Spinal cord (tissue), 10 donors: Measurements from ENCODE around the gene CCDC89. TPM values are rescaled to one million over a fixed set of nuclear protein-coding genes. Genes with fewer than 3 reads are reported as not detected.
A peak's percentile ranks its signal among the peaks of the same experiment; 100 is the strongest.

ENCODE experiments used
- DNase-seq, 6 donors: peaks; one replicate each; pipeline versions ENCODE4 v3.0.0 to v3.0.0-alpha.2; 2013 to 2015; ENCODE audit warnings: low spot score in 6 of 6, low read depth in 4 of 6
- H3K27ac ChIP-seq: one replicate; pipeline ENCODE4 v1.5.1; 2013; ENCODE audit warnings: low read depth, low read length, control low read depth
- H3K27me3 ChIP-seq: one replicate; pipeline ENCODE4 v1.6.1; 2013; ENCODE audit warnings: low read length; ENCODE audit not compliant: control insufficient read depth, insufficient read depth
- H3K36me3 ChIP-seq: one replicate; pipeline ENCODE4 v1.6.1; 2013; ENCODE audit warnings: low read length; ENCODE audit not compliant: control insufficient read depth, insufficient read depth
- H3K4me1 ChIP-seq: one replicate; pipeline ENCODE4 v1.6.1; 2013; ENCODE audit warnings: low read length; ENCODE audit not compliant: control insufficient read depth, insufficient read depth
- H3K4me3 ChIP-seq: one replicate; pipeline ENCODE4 v1.5.1; 2013; ENCODE audit warnings: low read depth, low read length, control low read depth
- H3K9me3 ChIP-seq: one replicate; pipeline ENCODE4 v1.6.1; 2013; ENCODE audit warnings: low read length; ENCODE audit not compliant: control insufficient read depth, insufficient read depth
- WGBS: methylation state at CpG from one replicate; pipeline ENCODE4 v1.1.5; 2013; ENCODE audit warnings: missing lambda C conversion rate; ENCODE audit not compliant: insufficient coverage; 5-methylcytosine and 5-hydroxymethylcytosine counted together
- polyA plus RNA-seq, 2 donors: library from polyadenylated mRNA; unstranded; fragments of 120-200 nt; gene quantifications; one replicate each; pipeline ENCODE4 v1.2.1, GENCODE V29; 2013; ENCODE audit not compliant: insufficient read length in 2 of 2
- total RNA-seq, 2 donors: library from RNA; depleted of rRNA in 1 of 2; stranded (reverse); fragments of 120-200 nt in 1 of 2; fragments of >200 nt in 1 of 2; gene quantifications; one replicate each; pipeline versions ENCODE4 v1.2.3 to v1.2.4, GENCODE V29; 2013 to 2014
- donor health status: healthy.

CCDC89 gene
- total and polyA plus RNA-seq, 4 donors = 1.2 to 5.5 (median 1.7) TPM

GRCh38 chr11:85718126-85718943 is 32.3 kb upstream of the CCDC89 start:
- Histone ChIP-seq H3K9me3 (no peaks in the 10 kb centered on the region), H3K27me3 (no peaks in the 10 kb centered on the region), H3K36me3 (no peaks in the 10 kb centered on the region), H3K4me3 (peak overlapping the region; percentile 31), H3K4me1 (peaks cover 3% of the 10 kb centered on the region), H3K27ac (peak overlapping the region; percentile 34)
- 0% methylated on average over 4 of the region's 7 CpGs for WGBS
- DNase-seq = peak in 1 of 6 donors; percentile 27

- Histone ChIP-seq H3K4me3 (peak overlapping the region; percentile 12), H3K36me3 (no peaks in the 10 kb centered on the region), H3K9me3 (no peaks in the 10 kb centered on the region), H3K27me3 (no peaks in the 10 kb centered on the region), H3K27ac (no peak overlapping the region), H3K4me1 (peaks cover 3% of the 10 kb centered on the region)
- no CpG with 5 or more reads among the region's 2 CpGs for WGBS
- peak in 1 of 6 donors; percentile 23 for DNase-seq
These were observed 31.4 kb upstream of the CCDC89 start for GRCh38 chr11:85717429-85717828.

- Histone ChIP-seq H3K36me3 (no peaks in the 10 kb centered on the region), H3K4me3 (no peak overlapping the region), H3K9me3 (no peaks in the 10 kb centered on the region), H3K27ac (no peak overlapping the region), H3K27me3 (no peaks in the 10 kb centered on the region), H3K4me1 (no peaks in the 10 kb centered on the region)
- no peak for DNase-seq
- WGBS = 86% methylated on average over 2 of the region's 3 CpGs
These were observed 27.0 kb upstream of the CCDC89 start for GRCh38 chr11:85712953-85713352.

- Histone ChIP-seq H3K27ac (no peak overlapping the region), H3K4me3 (no peak overlapping the region), H3K9me3 (no peaks in the 10 kb centered on the region), H3K4me1 (no peaks in the 10 kb centered on the region), H3K27me3 (no peaks in the 10 kb centered on the region), H3K36me3 (no peaks in the 10 kb centered on the region)
- WGBS = 56% methylated on average over 4 of the region's 5 CpGs
- peak in 1 of 6 donors; percentile 52 for DNase-seq
These were observed 24.9 kb upstream of the CCDC89 start for GRCh38 chr11:85710917-85711316.

- H3K36me3 ChIP-seq = no peaks in the 10 kb centered on the region
- H3K4me1 ChIP-seq = no peaks in the 10 kb centered on the region
- H3K27me3 ChIP-seq = no peaks in the 10 kb centered on the region
- no peak overlapping the region for H3K4me3 ChIP-seq
- no peaks in the 10 kb centered on the region for H3K9me3 ChIP-seq
- H3K27ac ChIP-seq = no peak overlapping the region
- no CpG with 5 or more reads among the region's 5 CpGs for WGBS
- peak in 1 of 6 donors; percentile 25 for DNase-seq
These were observed 24.1 kb upstream of the CCDC89 start for GRCh38 chr11:85709941-85710702.

- Histone ChIP-seq H3K4me3 (no peak overlapping the region), H3K27ac (no peak overlapping the region), H3K9me3 (no peaks in the 10 kb centered on the region), H3K4me1 (no peaks in the 10 kb centered on the region), H3K27me3 (no peaks in the 10 kb centered on the region), H3K36me3 (no peaks in the 10 kb centered on the region)
- no peak for DNase-seq
These were observed 19.8 kb upstream of the CCDC89 start for GRCh38 chr11:85705800-85706199.

GRCh38 chr11:85704967-85705366 is 19.0 kb upstream of the CCDC89 start:
- Histone ChIP-seq H3K4me1 (no peaks in the 10 kb centered on the region), H3K4me3 (no peak overlapping the region), H3K36me3 (no peaks in the 10 kb centered on the region), H3K9me3 (no peaks in the 10 kb centered on the region), H3K27ac (no peak overlapping the region), H3K27me3 (no peaks in the 10 kb centered on the region)
- no CpG with 5 or more reads among the region's 3 CpGs for WGBS
- DNase-seq = no peak

GRCh38 chr11:85699957-85700741 is 14.2 kb upstream of the CCDC89 start:
- no peak overlapping the region for H3K27ac ChIP-seq
- H3K9me3 ChIP-seq = no peaks in the 10 kb centered on the region
- no peak overlapping the region for H3K4me3 ChIP-seq
- no CpG with 5 or more reads among the region's 2 CpGs for WGBS
- H3K4me1 ChIP-seq = no peaks in the 10 kb centered on the region
- no peaks in the 10 kb centered on the region for H3K36me3 ChIP-seq
- DNase-seq = no peak
- no peaks in the 10 kb centered on the region for H3K27me3 ChIP-seq

GRCh38 chr11:85698195-85698594 is 12.2 kb upstream of the CCDC89 start:
- WGBS = no CpG with 5 or more reads among the region's 1 CpG
- no peaks in the 10 kb centered on the region for H3K9me3 ChIP-seq
- no peak overlapping the region for H3K27ac ChIP-seq
- DNase-seq = no peak
- H3K36me3 ChIP-seq = no peaks in the 10 kb centered on the region
- H3K4me1 ChIP-seq = no peaks in the 10 kb centered on the region
- H3K4me3 ChIP-seq = no peak overlapping the region
- no peaks in the 10 kb centered on the region for H3K27me3 ChIP-seq
